ENCODE results near the gene XNDC1N. TPM values are rescaled to one million over a fixed set of nuclear protein-coding genes. Genes with fewer than 3 reads are reported as not detected.

Gene XNDC1N
- total and polyA plus RNA-seq, 9 of the 15 experiments (the other 6 are each of a cell fraction or from before 2014, with no cell fraction given), result 6.8 to 11.4 (median 9.7) TPM

DNA sequence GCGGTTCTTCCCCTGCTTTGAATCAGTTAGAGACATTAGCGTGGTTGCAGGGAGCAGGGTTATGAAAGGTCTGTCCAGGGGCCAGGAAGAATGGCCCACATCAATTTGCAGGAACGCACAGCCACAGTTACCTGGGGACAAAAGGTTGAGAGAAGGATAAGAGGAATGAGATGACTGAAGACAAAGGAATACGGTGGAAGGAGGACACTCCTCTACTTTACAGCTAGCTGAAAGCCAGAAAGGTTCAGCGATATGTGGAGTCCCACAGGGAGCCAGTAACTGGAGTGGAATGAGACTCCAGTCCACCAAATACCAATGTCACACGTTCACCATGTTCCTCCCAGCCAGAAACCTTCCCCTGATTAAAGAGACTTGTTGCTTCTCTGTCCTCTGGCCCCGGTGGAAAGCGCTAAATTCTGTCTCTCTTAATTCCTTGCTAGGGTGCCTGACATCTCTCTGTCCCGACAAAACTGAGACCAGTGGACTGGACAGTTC lies 10.7 kb downstream of the XNDC1N start (continued):
- TF ChIP-seq, protein P1, sequence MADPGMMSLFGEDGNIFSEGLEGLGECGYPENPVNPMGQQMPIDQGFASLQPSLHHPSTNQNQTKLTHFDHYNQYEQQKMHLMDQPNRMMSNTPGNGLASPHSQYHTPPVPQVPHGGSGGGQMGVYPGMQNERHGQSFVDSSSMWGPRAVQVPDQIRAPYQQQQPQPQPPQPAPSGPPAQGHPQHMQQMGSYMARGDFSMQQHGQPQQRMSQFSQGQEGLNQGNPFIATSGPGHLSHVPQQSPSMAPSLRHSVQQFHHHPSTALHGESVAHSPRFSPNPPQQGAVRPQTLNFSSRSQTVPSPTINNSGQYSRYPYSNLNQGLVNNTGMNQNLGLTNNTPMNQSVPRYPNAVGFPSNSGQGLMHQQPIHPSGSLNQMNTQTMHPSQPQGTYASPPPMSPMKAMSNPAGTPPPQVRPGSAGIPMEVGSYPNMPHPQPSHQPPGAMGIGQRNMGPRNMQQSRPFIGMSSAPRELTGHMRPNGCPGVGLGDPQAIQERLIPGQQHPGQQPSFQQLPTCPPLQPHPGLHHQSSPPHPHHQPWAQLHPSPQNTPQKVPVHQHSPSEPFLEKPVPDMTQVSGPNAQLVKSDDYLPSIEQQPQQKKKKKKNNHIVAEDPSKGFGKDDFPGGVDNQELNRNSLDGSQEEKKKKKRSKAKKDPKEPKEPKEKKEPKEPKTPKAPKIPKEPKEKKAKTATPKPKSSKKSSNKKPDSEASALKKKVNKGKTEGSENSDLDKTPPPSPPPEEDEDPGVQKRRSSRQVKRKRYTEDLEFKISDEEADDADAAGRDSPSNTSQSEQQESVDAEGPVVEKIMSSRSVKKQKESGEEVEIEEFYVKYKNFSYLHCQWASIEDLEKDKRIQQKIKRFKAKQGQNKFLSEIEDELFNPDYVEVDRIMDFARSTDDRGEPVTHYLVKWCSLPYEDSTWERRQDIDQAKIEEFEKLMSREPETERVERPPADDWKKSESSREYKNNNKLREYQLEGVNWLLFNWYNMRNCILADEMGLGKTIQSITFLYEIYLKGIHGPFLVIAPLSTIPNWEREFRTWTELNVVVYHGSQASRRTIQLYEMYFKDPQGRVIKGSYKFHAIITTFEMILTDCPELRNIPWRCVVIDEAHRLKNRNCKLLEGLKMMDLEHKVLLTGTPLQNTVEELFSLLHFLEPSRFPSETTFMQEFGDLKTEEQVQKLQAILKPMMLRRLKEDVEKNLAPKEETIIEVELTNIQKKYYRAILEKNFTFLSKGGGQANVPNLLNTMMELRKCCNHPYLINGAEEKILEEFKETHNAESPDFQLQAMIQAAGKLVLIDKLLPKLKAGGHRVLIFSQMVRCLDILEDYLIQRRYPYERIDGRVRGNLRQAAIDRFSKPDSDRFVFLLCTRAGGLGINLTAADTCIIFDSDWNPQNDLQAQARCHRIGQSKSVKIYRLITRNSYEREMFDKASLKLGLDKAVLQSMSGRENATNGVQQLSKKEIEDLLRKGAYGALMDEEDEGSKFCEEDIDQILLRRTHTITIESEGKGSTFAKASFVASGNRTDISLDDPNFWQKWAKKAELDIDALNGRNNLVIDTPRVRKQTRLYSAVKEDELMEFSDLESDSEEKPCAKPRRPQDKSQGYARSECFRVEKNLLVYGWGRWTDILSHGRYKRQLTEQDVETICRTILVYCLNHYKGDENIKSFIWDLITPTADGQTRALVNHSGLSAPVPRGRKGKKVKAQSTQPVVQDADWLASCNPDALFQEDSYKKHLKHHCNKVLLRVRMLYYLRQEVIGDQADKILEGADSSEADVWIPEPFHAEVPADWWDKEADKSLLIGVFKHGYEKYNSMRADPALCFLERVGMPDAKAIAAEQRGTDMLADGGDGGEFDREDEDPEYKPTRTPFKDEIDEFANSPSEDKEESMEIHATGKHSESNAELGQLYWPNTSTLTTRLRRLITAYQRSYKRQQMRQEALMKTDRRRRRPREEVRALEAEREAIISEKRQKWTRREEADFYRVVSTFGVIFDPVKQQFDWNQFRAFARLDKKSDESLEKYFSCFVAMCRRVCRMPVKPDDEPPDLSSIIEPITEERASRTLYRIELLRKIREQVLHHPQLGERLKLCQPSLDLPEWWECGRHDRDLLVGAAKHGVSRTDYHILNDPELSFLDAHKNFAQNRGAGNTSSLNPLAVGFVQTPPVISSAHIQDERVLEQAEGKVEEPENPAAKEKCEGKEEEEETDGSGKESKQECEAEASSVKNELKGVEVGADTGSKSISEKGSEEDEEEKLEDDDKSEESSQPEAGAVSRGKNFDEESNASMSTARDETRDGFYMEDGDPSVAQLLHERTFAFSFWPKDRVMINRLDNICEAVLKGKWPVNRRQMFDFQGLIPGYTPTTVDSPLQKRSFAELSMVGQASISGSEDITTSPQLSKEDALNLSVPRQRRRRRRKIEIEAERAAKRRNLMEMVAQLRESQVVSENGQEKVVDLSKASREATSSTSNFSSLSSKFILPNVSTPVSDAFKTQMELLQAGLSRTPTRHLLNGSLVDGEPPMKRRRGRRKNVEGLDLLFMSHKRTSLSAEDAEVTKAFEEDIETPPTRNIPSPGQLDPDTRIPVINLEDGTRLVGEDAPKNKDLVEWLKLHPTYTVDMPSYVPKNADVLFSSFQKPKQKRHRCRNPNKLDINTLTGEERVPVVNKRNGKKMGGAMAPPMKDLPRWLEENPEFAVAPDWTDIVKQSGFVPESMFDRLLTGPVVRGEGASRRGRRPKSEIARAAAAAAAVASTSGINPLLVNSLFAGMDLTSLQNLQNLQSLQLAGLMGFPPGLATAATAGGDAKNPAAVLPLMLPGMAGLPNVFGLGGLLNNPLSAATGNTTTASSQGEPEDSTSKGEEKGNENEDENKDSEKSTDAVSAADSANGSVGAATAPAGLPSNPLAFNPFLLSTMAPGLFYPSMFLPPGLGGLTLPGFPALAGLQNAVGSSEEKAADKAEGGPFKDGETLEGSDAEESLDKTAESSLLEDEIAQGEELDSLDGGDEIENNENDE (IDR thresholded peaks at IDR 0.05; ENCODE audit: low read depth, low read length), result no peak
- TF ChIP-seq ZNF780A (CRISPR knock-in tag; IDR thresholded peaks at IDR 0.05), result no peak
- TF ChIP-seq BCL6 (CRISPR knock-in tag; IDR thresholded peaks at IDR 0.05), result no peak
- TF ChIP-seq TEAD1 (CRISPR knock-in tag; IDR thresholded peaks at IDR 0.05), result no peak
- no peak for TF ChIP-seq MAFF (IDR thresholded peaks at IDR 0.05; ENCODE audit: low read length)
- no peak for TF ChIP-seq ZC3H4 (CRISPR knock-in tag; IDR thresholded peaks at IDR 0.05; ENCODE audit: borderline replicate concordance)
- TF ChIP-seq ZSCAN32 (CRISPR knock-in tag; IDR thresholded peaks at IDR 0.05), result no peak
- TF ChIP-seq BRF1 (IDR thresholded peaks at IDR 0.05; ENCODE audit: borderline replicate concordance, extremely low read depth, insufficient read length), result no peak
- TF ChIP-seq ZNF75A (CRISPR knock-in tag; IDR thresholded peaks at IDR 0.05), result no peak
- TF ChIP-seq HNRNPUL1 (IDR thresholded peaks at IDR 0.05; ENCODE audit: low read length), result no peak
- TF ChIP-seq, protein P2, sequence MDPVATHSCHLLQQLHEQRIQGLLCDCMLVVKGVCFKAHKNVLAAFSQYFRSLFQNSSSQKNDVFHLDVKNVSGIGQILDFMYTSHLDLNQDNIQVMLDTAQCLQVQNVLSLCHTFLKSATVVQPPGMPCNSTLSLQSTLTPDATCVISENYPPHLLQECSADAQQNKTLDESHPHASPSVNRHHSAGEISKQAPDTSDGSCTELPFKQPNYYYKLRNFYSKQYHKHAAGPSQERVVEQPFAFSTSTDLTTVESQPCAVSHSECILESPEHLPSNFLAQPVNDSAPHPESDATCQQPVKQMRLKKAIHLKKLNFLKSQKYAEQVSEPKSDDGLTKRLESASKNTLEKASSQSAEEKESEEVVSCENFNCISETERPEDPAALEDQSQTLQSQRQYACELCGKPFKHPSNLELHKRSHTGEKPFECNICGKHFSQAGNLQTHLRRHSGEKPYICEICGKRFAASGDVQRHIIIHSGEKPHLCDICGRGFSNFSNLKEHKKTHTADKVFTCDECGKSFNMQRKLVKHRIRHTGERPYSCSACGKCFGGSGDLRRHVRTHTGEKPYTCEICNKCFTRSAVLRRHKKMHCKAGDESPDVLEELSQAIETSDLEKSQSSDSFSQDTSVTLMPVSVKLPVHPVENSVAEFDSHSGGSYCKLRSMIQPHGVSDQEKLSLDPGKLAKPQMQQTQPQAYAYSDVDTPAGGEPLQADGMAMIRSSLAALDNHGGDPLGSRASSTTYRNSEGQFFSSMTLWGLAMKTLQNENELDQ (CRISPR knock-in tag; IDR thresholded peaks at IDR 0.05; ENCODE audit: borderline replicate concordance), result no peak
- TF ChIP-seq, protein P3, sequence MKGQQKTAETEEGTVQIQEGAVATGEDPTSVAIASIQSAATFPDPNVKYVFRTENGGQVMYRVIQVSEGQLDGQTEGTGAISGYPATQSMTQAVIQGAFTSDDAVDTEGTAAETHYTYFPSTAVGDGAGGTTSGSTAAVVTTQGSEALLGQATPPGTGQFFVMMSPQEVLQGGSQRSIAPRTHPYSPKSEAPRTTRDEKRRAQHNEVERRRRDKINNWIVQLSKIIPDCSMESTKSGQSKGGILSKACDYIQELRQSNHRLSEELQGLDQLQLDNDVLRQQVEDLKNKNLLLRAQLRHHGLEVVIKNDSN (CRISPR knock-in tag; IDR thresholded peaks at IDR 0.05), result no peak
- no peak for TF ChIP-seq ZNF695 (CRISPR knock-in tag; IDR thresholded peaks at IDR 0.05)
- TF ChIP-seq CBX2 (IDR thresholded peaks at IDR 0.05; ENCODE audit: insufficient read depth, low read length, poor library complexity, severe bottlenecking), result no peak
- no peak for TF ChIP-seq MAFG (tag; conservative IDR thresholded peaks at IDR 0.05)
